HG02884 (cell line): ENCODE results near the gene PTPRN2.

ENCODE experiments used
- ATAC-seq: cut with Tn5 transposase; IDR thresholded peaks from one replicate; pipeline ENCODE4 v1.9.1; 2021; ENCODE audit warnings: mild to moderate bottlenecking, moderate library complexity; ENCODE audit not compliant: unreplicated experiment

PTPRN2 gene

GRCh38 chr7:157542068-157543021 lies 1045.3 kb downstream of the PTPRN2 start:
- ATAC-seq = no peak

GRCh38 chr7:157541295-157542067 lies 1046.1 kb downstream of the PTPRN2 start:
- ATAC-seq = no peak

GRCh38 chr7:157540606-157541294 lies 1046.9 kb downstream of the PTPRN2 start:
- no peak for ATAC-seq

DNA sequence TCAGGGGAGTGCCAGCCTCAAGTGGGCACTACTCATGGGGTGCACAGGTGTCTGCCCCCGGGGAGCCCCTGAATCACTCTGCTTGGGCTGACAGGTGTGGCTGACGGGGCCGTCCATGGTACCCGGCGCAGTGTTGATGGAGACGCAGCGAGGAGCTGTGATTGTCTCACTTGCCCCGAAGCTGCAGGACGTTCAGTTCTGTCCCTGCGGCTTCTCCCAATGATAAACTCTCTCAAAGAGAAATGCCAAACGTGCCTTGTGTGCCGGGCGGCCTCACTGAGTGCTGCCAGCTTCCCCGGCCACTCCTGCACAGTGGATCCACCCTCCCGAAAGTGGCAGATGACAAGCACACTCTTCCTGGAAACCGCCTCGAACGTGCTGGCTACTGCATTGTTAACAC lies 1047.6 kb downstream of the PTPRN2 start:
- ATAC-seq = no peak

- ATAC-seq = no peak
Measured at GRCh38 chr7:157539521-157539920, 1048.1 kb downstream of the PTPRN2 start.

DNA sequence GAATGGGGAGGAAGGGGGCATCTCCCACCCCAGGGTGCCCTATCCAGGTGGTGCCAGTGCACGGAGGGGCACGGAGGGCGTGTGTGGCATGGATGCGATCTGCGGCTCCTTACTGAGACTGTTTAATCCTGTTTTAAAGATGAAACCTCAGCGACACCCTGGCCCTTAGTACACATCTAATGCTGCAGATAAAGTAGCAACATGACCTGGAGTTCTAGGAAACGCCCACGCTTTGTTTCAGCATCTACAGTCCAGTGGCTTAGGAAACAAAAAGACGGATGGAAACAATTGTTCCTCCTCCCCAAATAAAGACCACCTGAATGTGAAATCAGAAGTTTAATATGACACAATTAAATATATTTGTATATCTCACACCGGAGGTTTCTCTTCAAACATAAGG lies 1048.9 kb downstream of the PTPRN2 start:
- no peak for ATAC-seq

DNA sequence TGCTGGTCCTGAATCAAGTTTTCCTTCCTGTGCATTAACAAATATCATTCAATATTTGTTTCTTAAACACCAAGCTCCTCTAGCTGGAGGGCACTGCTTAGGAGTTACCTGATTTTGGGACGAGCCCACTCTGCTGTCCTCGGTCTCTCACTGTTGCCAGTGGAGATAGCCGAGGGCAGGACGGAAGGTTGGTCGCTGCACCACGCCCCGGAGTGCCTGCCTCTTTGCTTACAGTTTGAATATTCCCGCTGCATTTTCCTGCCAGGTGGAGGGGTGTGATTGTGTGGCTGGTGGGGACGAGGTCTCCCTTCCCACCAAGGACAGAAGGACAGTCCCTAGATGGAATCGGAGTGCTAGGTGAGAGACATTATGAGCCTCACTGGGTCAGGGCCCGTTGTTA lies 1049.3 kb downstream of the PTPRN2 start:
- ATAC-seq = no peak

DNA sequence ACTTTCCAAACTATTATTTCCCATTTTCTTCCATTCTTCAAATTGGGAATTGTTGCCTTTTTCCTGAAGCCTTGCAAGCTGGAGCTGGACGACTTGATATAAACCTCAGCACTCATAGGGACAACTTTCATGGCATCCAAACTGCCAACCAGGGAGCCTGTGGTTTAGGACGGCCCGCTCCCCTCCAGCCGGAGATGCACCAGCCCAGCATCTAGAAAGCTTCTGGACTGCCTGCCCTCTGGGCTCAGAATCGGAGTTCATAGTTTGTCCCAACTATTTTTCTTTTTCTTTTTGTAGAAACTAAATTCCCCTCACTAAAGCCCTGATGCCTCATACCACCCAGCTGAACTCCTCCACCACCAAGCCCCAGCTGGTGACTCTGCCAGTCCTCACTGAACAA lies 1050.6 kb downstream of the PTPRN2 start:
- ATAC-seq = no peak

GRCh38 chr7:157532068-157532467 lies 1055.6 kb downstream of the PTPRN2 start:
- ATAC-seq = no peak

DNA sequence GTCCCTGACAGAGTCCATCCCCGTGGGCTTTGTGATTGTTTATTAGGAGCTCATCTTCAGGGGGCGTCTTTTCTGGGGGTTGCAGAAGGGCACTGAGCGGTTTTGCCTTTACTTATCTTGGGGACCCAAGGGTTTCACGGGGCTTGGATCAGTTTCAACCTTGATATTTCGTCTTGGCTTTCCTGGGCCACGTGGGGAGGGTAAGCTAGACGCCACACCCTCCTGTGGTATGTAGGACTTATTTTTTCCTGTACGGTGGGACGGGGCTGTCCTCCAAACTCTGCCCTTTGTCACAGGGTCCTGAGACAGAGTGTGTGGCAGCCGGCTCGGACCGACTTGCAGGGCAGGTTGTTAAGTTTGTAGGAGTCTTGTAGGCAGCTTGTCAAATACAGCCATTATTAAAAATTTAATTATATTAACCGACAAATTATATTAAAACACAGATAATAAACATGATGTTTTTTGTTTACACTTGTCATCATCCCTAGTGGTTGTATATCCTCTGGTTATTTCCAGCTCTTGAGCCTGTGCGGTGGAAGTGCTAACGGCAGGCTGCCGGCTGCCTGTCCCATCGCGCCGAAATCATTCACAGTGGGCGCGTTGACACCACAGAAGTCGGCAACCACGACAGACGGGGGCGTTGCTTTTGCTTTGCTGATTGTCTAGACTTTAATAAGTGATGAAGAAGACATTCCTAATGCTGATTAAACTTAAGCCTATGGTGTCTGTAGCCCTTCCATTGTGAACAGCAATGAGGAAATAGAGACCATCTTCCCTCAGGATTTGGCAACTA lies 1057.7 kb downstream of the PTPRN2 start:
- ATAC-seq = no peak

DNA sequence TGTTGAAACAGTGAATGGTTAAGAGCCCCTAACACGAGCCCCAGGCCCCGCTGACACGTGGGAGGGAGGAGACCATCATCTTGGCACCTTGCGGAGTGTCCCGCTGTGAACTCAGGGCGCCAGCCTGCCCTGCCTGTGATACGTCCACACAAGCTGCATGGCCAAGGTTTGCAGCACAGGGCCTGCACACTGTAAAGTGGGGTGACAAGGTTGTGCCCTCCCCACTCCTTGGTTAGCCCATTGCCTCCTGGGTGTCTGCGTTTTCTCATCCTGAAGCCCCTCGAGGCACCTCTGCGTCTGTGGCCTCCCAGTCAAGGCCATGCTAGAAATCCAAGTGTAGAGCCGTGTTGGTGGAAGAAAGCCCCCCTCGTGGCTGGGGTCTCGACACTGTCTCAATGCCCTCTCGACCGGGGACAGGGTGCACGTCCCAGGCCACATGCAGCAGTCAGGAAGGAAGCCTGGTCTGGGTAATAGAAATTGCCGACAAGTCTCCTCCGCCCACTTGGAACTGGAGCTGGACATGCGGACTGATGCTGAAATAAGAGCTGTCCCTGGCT lies 1058.8 kb downstream of the PTPRN2 start:
- ATAC-seq = no peak

DNA sequence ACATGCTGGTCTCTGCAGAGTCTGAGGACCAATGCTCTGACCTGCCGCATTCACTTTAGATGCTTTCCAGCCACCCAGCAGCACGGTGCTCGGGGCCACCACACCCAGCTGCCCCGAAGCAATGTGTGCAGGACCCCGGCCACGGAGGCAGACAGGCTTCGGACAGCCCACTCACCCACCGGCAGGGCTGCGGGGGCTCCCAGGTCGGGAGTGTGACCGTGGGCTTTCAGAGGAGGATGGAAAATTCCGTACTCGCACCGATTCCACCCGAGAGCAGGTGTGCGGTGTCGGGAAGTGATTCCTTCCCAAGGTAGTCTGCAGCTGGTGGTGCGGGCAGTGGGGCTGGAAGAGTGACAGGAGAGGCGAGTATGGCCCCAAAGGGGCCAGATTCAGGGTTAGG lies 1059.9 kb downstream of the PTPRN2 start:
- ATAC-seq = no peak

GRCh38 chr7:157526913-157527634 lies 1060.5 kb downstream of the PTPRN2 start:
- ATAC-seq = no peak

GRCh38 chr7:157526005-157526912 lies 1061.4 kb downstream of the PTPRN2 start:
- ATAC-seq = no peak

GRCh38 chr7:157525491-157525915 lies 1062.1 kb downstream of the PTPRN2 start:
- ATAC-seq = no peak

DNA sequence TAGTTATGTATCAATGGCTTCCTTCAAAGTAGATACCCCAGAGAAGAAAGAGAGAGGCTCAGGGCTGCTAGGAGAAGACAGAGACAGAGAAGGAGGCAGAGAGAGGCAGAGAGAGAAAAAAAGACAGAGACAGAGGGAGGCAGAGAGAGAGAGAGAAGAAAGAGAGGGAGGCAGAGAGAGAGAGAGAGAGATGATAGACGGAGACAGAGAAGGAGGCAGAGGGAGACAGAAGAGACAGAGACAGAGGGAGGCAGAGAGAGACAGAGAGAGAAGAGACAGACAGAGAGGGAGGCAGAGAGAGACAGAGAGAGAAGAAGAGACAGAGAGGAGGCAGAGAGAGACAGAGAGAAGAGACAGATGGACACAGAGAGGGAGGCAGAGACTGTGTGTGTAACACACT lies 1062.9 kb downstream of the PTPRN2 start:
- ATAC-seq = no peak

DNA sequence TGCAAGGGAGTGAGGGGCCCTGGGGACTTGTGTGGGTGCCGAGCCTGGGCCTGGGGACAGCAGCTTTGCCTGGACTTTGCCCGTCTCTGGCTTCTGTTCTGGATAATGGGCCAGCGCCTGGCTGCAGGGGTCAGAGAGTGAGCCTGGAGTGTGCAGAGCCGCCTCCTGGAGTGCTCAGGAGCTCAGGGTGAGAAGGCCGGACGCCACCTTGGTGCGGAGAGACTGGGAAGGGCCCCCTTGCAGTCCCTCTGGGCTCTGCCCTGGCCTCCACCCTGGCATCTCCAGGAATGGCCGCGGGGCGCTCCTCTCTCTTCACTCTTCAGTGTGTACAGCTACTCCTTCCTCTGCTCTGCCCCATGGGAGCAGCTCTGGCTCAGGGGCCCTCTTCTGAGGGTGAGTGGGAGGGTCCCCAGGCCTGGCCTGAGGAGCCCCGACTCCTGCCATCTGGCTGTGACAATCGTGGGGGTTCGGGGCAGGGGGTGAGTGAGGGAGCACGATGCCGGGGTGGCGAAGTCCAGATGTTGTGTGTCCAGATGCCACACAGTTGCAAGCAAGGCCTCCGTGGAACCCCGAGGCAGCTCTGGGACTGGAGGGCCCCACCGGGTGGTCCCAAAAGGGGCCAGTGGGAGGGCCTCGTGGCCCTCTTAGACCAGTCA lies 1063.7 kb downstream of the PTPRN2 start:
- no peak for ATAC-seq

DNA sequence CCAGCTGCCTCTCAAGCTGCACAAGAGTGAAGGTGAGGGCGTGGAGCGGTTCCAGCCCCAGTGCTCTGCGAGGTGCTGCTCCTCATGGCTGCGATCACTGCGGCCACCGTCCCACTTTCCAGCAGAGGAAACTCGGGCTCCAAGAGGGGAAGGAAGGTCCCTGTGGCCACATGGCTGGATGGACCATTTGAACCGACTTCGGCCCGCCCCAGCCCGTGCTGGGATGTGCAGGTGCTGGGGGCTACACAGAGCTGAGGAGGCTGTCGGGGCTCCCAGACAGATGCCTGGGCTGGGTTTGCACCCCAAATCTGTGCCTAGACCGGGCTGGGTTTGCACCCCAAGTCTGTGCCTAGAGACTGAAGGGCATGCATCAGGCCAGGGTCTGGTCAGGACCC lies 1064.3 kb downstream of the PTPRN2 start:
- no peak for ATAC-seq
